K562 (cell line): ENCODE results near the gene PNLIPRP2. TPM values are rescaled to one million over a fixed set of nuclear protein-coding genes. Genes with fewer than 3 reads are reported as not detected.

Source experiments
- ATAC-seq: fragments of 200-7000 bp; cut with Tn5 transposase; 3 replicates; pipeline ENCODE4 v1.9.1; 2020; ENCODE audit warnings: moderate library complexity
- BruUV-seq: library from RNA; stranded (reverse); fragments of 400-500 nt; replicated peaks from 2 replicates; lab custom pipeline; 2021; lab: Mats Ljungman, UMichigan
- CTCF ChIA-PET: fragments of 300-600 bp; formaldehyde crosslinking; extraction: SDS; loops from one replicate; lab custom pipeline; 2021; ENCODE audit warnings: low intra/inter-chr PET ratio; lab: Yijun Ruan, JAX
- POLR2A ChIA-PET: fragments of 300-600, 350-650 bp; sonication (Branson Sonifier 250); formaldehyde crosslinking; extraction: SDS; loops from one replicate; lab custom pipeline; 2021; ENCODE audit warnings: antibody characterized with exemption, inconsistent platforms; lab: Yijun Ruan, JAX
- DNase-seq, 4 experiments: peaks; one replicate each; pipeline versions ENCODE4 v3.0.0 to v3.0.0-alpha.2; 2011 to 2018; ENCODE audit warnings: low spot score in 3 of 4, mixed read lengths in 3 of 4; ENCODE audit errors: extremely low read depth in 1 of 4
- FAIRE-seq: peaks from 2 replicates; lab custom pipeline; 2011; peaks lifted over from hg19 to GRCh38; lab: Jason Lieb, UNC
- H2AFZ ChIP-seq: 2 replicates; pipeline ENCODE4 v1.6.0; 2011; ENCODE audit warnings: low read depth, low read length, control low read depth, inconsistent platforms
- H3K27ac ChIP-seq: fragments of 200-600 bp; 3 replicates; pipeline ENCODE4 v1.8.0; 2011; ENCODE audit warnings: low read depth, mild to moderate bottlenecking, control low read depth, inconsistent platforms, low read length, moderate library complexity, mixed read lengths; ENCODE audit errors: extremely low read depth
- H3K27me3 ChIP-seq, 2 experiments: fragments of 300-600 bp in 1 of 2; 2 replicates in 1 of 2; 3 replicates in 1 of 2; pipeline versions ENCODE4 v1.6.0 to v1.8.0; 2011; ENCODE audit warnings: inconsistent platforms in 2 of 2, low read length in 2 of 2, mild to moderate bottlenecking in 1 of 2, mixed read lengths in 1 of 2, moderate library complexity in 1 of 2; ENCODE audit not compliant: control insufficient read depth in 2 of 2, insufficient read depth in 2 of 2
- H3K36me3 ChIP-seq: fragments of 300-600 bp; 3 replicates; pipeline ENCODE4 v1.8.0; 2011; ENCODE audit warnings: mild to moderate bottlenecking, low read length, inconsistent platforms; ENCODE audit not compliant: control insufficient read depth, insufficient read depth
- H3K4me1 ChIP-seq, 2 experiments: fragments of 200-600 bp in 1 of 2; replicated peaks in 1 of 2; 2 replicates in 1 of 2; 3 replicates in 1 of 2; pipeline versions ENCODE4 v1.5.1 to v1.8.0; 2011; ENCODE audit warnings: inconsistent platforms in 2 of 2, low read length in 2 of 2, mild to moderate bottlenecking in 1 of 2, mixed read lengths in 1 of 2, moderate library complexity in 1 of 2; ENCODE audit not compliant: control insufficient read depth in 2 of 2, insufficient read depth in 2 of 2
- H3K4me2 ChIP-seq: 2 replicates; pipeline ENCODE4 v1.6.1; 2011; ENCODE audit warnings: low read length, control low read depth, inconsistent platforms, mixed read lengths; ENCODE audit not compliant: insufficient read depth
- H3K4me3 ChIP-seq: fragments of 200-600 bp; sonication (generic), shearing (Covaris generic); 2 replicates; pipeline ENCODE4 v1.5.1; 2016; ENCODE audit warnings: control low read depth, inconsistent platforms
- H3K79me2 ChIP-seq: fragments of 200-600 bp; 3 replicates; pipeline ENCODE4 v1.8.0; 2011; ENCODE audit warnings: low read length, inconsistent platforms; ENCODE audit not compliant: control insufficient read depth, insufficient read depth
- H3K9ac ChIP-seq, 2 experiments: 2 replicates each; pipeline versions ENCODE4 v1.6.0 to v1.6.1; 2011; ENCODE audit warnings: low read depth in 2 of 2, low read length in 2 of 2, control low read depth in 1 of 2, inconsistent platforms in 1 of 2, mild to moderate bottlenecking in 1 of 2, mixed read lengths in 1 of 2; ENCODE audit not compliant: insufficient read depth in 1 of 2
- H3K9me1 ChIP-seq: one replicate; pipeline ENCODE4 v1.6.0; 2011; ENCODE audit warnings: inconsistent platforms, mild to moderate bottlenecking, low read length, moderate library complexity; ENCODE audit not compliant: control insufficient read depth, insufficient read depth
- H3K9me3 ChIP-seq: replicated peaks from 2 replicates; pipeline ENCODE4 v1.5.1; 2011; ENCODE audit warnings: low read depth, low read length, inconsistent platforms; ENCODE audit not compliant: control insufficient read depth, insufficient read depth
- H4K20me1 ChIP-seq: replicated peaks from 2 replicates; pipeline ENCODE4 v1.6.1; 2011; ENCODE audit warnings: low read length, inconsistent platforms, mixed read lengths; ENCODE audit not compliant: control insufficient read depth, insufficient read depth
- ARID4B ChIP-seq: sonication (generic); formaldehyde crosslinking; IDR thresholded peaks from 2 replicates; pipeline ENCODE4 v1.8.0; 2022; ENCODE audit warnings: mild to moderate bottlenecking, missing genetic modification reagents
- CTCF ChIP-seq, 3 experiments: IDR thresholded peaks in 2 of 3; conservative IDR thresholded peaks in 1 of 3; 2 replicates each; pipeline ENCODE4 v1.5.1; 2011 to 2012; ENCODE audit warnings: low read length in 3 of 3, mild to moderate bottlenecking in 3 of 3, control low read depth in 2 of 3, improper control_type of control experiment in 1 of 3, inconsistent platforms in 1 of 3, low read depth in 1 of 3, mixed read lengths in 1 of 3, moderate library complexity in 1 of 3; ENCODE audit not compliant: insufficient read depth in 2 of 3
- DEAF1 ChIP-seq: fragments of 450-650 bp; formaldehyde crosslinking; IDR thresholded peaks from 2 replicates; pipeline ENCODE4 v1.4.0; 2020; ENCODE audit warnings: mild to moderate bottlenecking, moderate library complexity
- HDAC1 ChIP-seq, 2 experiments: fragments of 450-650 bp; IDR thresholded peaks; 2 replicates each; pipeline ENCODE4 v1.6.1; 2016 to 2017; ENCODE audit warnings: inconsistent platforms in 1 of 2, mild to moderate bottlenecking in 1 of 2, moderate library complexity in 1 of 2
- KDM5B ChIP-seq: fragments of 200-600 bp; sonication (generic); IDR thresholded peaks from 2 replicates; pipeline ENCODE4 v1.6.1; 2012; ENCODE audit warnings: low read depth, mild to moderate bottlenecking, moderate library complexity, low read length, control low read depth, inconsistent platforms; ENCODE audit not compliant: insufficient replicate concordance
- NCOA2 ChIP-seq, 2 experiments: fragments of 450-650 bp; IDR thresholded peaks; 2 replicates each; pipeline ENCODE4 v1.6.1; 2018; ENCODE audit warnings: mild to moderate bottlenecking in 2 of 2, moderate library complexity in 1 of 2; ENCODE audit not compliant: partially characterized antibody in 2 of 2
- NCOA4 ChIP-seq: fragments of 450-650 bp; IDR thresholded peaks from 2 replicates; pipeline ENCODE4 v1.6.1; 2018; ENCODE audit warnings: mild to moderate bottlenecking; ENCODE audit not compliant: partially characterized antibody
- NFXL1 ChIP-seq: fragments of 450-650 bp; formaldehyde crosslinking; IDR thresholded peaks from 2 replicates; pipeline ENCODE4 v1.4.0; 2021; ENCODE audit warnings: mild to moderate bottlenecking
- SAFB2 ChIP-seq: fragments of 200-400 bp; formaldehyde crosslinking; IDR thresholded peaks from 2 replicates; pipeline ENCODE4 v1.6.1; 2018; ENCODE audit warnings: borderline replicate concordance, low read length, low read depth, moderate library complexity; ENCODE audit not compliant: severe bottlenecking
- ZBTB26 ChIP-seq: fragments of 450-650 bp; formaldehyde crosslinking; IDR thresholded peaks from 2 replicates; pipeline ENCODE4 v1.4.0; 2022; ENCODE audit warnings: missing genetic modification characterization
- ZC3H8 ChIP-seq: fragments of 450-650 bp; IDR thresholded peaks from 2 replicates; pipeline ENCODE4 v1.6.1; 2017
- ZNF146 ChIP-seq: IDR thresholded peaks from one replicate; pipeline ENCODE4 v1.6.1; 2018; ENCODE audit warnings: missing compliant biosample characterization; ENCODE audit not compliant: unreplicated experiment
- WGBS: fragments of 100-300 bp; shearing (Covaris generic); methylation state at CpG from one replicate; pipeline ENCODE4 v1.1.6; 2016; ENCODE audit warnings: low coverage, mixed read lengths; ENCODE audit not compliant: insufficient coverage; ENCODE audit errors: missing lambda C conversion rate; 5-methylcytosine and 5-hydroxymethylcytosine counted together
- in situ Hi-C: fragments of 300-500 bp; cut with MboI; formaldehyde crosslinking; loops from 4 replicates; pipeline ENCODE4 v1.15.0; 2018; ENCODE audit warnings: inconsistent platforms, mixed read lengths
- intact Hi-C: fragments of 100-400 bp; cut with micrococcal nuclease; formaldehyde crosslinking; loops from 2 replicates; pipeline ENCODE4 v1.14.2; 2022
- polyA plus RNA-seq, 8 experiments: library from polyadenylated mRNA; depleted of rRNA in 4 of 8; stranded (reverse) in 5 of 8; unstranded in 3 of 8; fragments of >200 nt; fragmentation: Nextera tagmentation in 2 of 8; fragmentation: Illumina TruSeq in 1 of 8; extraction: Ambion mirVana in 2 of 8; extraction: Trizol in 1 of 8; gene quantifications; 2 replicates each; pipeline versions ENCODE4 v1.2.1 to v1.2.3, GENCODE V29; 2011 to 2014; ENCODE audit warnings: inconsistent platforms in 1 of 8, missing spikeins in 1 of 8
- total RNA-seq, 7 experiments: library from RNA; depleted of rRNA in 6 of 7; stranded (reverse); fragments of >200 nt in 6 of 7; fragmentation: Illumina TruSeq in 2 of 7; extraction: Trizol in 2 of 7; gene quantifications; 2 replicates each; pipeline versions ENCODE4 v1.2.1 to v1.2.3, GENCODE V29; 2011 to 2021; ENCODE audit warnings: low replicate concordance in 1 of 7

PNLIPRP2 gene
- total and polyA plus RNA-seq, 9 of the 15 experiments (the other 6 are each of a cell fraction or from before 2014, with no cell fraction given), result 0.38 TPM; not detected in 8

GRCh38 chr10:116646502-116646901 is 25.7 kb downstream of the PNLIPRP2 start:
- POLR2A ChIA-PET, result no interaction called here
- Histone ChIP-seq H4K20me1 (no peaks in the 10 kb centered on the region), H3K27me3 (no peaks in the 10 kb centered on the region), H2AFZ (no peak overlapping the region), H3K9ac (no peak overlapping the region), H3K4me2 (no peak overlapping the region), H3K9me3 (no peaks in the 10 kb centered on the region), H3K79me2 (no peaks in the 10 kb centered on the region), H3K9me1 (no peaks in the 10 kb centered on the region), H3K27ac (no peak overlapping the region), H3K4me3 (no peak overlapping the region), H3K36me3 (no peaks in the 10 kb centered on the region), H3K4me1 (no peaks in the 10 kb centered on the region)
- no peak for FAIRE-seq
- in situ Hi-C loops (no loop called here), intact Hi-C loops (no loop called here)
- no peak for ATAC-seq
- CTCF ChIA-PET, result no interaction called here
- no peak for DNase-seq
- WGBS, result 0% methylated on average over 3 of the region's 5 CpGs
- TF ChIP-seq KDM5B (no peak), NFXL1 (no peak), SAFB2 (no peak), ZBTB26 (no peak), CTCF (IDR thresholded peaks at IDR 0.05 in 2 of 3, conservative IDR thresholded peaks at IDR 0.05 in 1 of 3; ENCODE audit: insufficient read depth in 2 of 3, low read depth in 1 of 3, low read length in 3 of 3) (no peak), DEAF1 (CRISPR knock-in tag) (no peak), HDAC1 (IDR thresholded peaks at IDR 0.05) (no peak), ZC3H8 (no peak), NCOA2 (IDR thresholded peaks at IDR 0.05; ENCODE audit: partially characterized antibody in 2 of 2) (no peak), NCOA4 (no peak), ZNF146 (CRISPR knock-in tag) (no peak), ARID4B (CRISPR knock-in tag) (no peak)
- no TSS peak for BruUV-seq
